Kidney (tissue), 14 donors: ENCODE data around the gene HPRT1. TPM values are rescaled to one million over a fixed set of nuclear protein-coding genes. Genes with fewer than 3 reads are reported as not detected.
A peak's percentile ranks its signal among the peaks of the same experiment; 100 is the strongest.

Experiments
- DNase-seq, 5 donors: peaks; one replicate each; pipeline ENCODE4 v3.0.0-alpha.2; 2013 to 2020
- FAIRE-seq: peaks from 2 replicates; lab custom pipeline; 2012; peaks lifted over from hg19 to GRCh38; lab: Jason Lieb, UNC
- H3K27ac ChIP-seq, 2 donors: one replicate each; pipeline ENCODE4 v1.7.0; 2013; ENCODE audit warnings: low read depth in 2 of 2, low read length in 2 of 2, inconsistent platforms in 1 of 2
- H3K27me3 ChIP-seq: one replicate; pipeline ENCODE4 v1.7.1; 2013; ENCODE audit warnings: low read length, inconsistent platforms; ENCODE audit not compliant: control insufficient read depth, insufficient read depth
- H3K36me3 ChIP-seq, 3 donors: one replicate each; pipeline versions ENCODE4 v1.7.0 to v1.7.1; 2013; ENCODE audit warnings: low read length in 3 of 3, control low read depth in 1 of 3, inconsistent platforms in 1 of 3; ENCODE audit not compliant: insufficient read depth in 3 of 3, control insufficient read depth in 2 of 3
- H3K4me1 ChIP-seq, 3 donors: one replicate each; pipeline versions ENCODE4 v1.7.0 to v1.7.1; 2013; ENCODE audit warnings: low read length in 3 of 3, inconsistent platforms in 1 of 3, low read depth in 1 of 3; ENCODE audit not compliant: control insufficient read depth in 2 of 3, insufficient read depth in 2 of 3
- H3K4me3 ChIP-seq, 3 donors: one replicate each; pipeline versions ENCODE4 v1.7.0 to v1.8.1; 2013; ENCODE audit warnings: low read length in 3 of 3, control low read depth in 1 of 3, inconsistent platforms in 1 of 3
- H3K9ac ChIP-seq, 3 donors: one replicate each; pipeline versions ENCODE4 v1.7.0 to v1.7.1; 2013; ENCODE audit warnings: low read length in 3 of 3, control low read depth in 1 of 3, inconsistent platforms in 1 of 3
- H3K9me3 ChIP-seq, 3 donors: one replicate each; pipeline versions ENCODE4 v1.7.0 to v1.7.1; 2013; ENCODE audit warnings: low read length in 3 of 3, control low read depth in 1 of 3, inconsistent platforms in 1 of 3; ENCODE audit not compliant: control insufficient read depth in 2 of 3, insufficient read depth in 1 of 3
- CTCF ChIP-seq: IDR thresholded peaks from 3 replicates; pipeline ENCODE4 v1.5.1; 2012; ENCODE audit warnings: mild to moderate bottlenecking, moderate library complexity, borderline replicate concordance; ENCODE audit not compliant: insufficient read depth; ENCODE audit errors: extremely low read depth
- intact Hi-C: fragments of 100-400 bp; cut with DNase I; formaldehyde crosslinking; loops from one replicate; pipeline ENCODE4 v1.11.1; 2022
- microRNA-seq: library from miRNA; unstranded; fragments of <30 nt; microRNA quantifications from one replicate; pipeline ENCODE4 v1.2.0, GENCODE V29; 2020
- polyA plus RNA-seq: library from polyadenylated mRNA; stranded (reverse); fragments of 350-450 nt; fragmentation: Illumina TruSeq; extraction: RNeasy Lipid Tissue Mini Kit (QIAGEN cat#74804); gene quantifications from one replicate; pipeline ENCODE4 v1.2.3, GENCODE V29; 2014; ENCODE audit warnings: low read depth, low replicate concordance; ENCODE audit not compliant: insufficient read depth
- total RNA-seq: library from RNA; stranded (reverse); fragmentation: NEBNext Ultra II Directional; extraction: Animal tissue kit (Norgen Biotek cat#: 25700); gene quantifications from one replicate; pipeline ENCODE4 v1.2.1, GENCODE V29; 2021
- donor health status: control.
- donor health status: control.
- donor health status: control.
- donor health status: control.
- donor health status: control.
- donor health status: DM: yes; HTN: yes; CAD: no.
- donor health status: Normal renal cell carcinoma (clear cell type).

Gene HPRT1
- total and polyA plus RNA-seq, 2 donors from 2014 or later: 57.8 to 75.0 TPM

DNA sequence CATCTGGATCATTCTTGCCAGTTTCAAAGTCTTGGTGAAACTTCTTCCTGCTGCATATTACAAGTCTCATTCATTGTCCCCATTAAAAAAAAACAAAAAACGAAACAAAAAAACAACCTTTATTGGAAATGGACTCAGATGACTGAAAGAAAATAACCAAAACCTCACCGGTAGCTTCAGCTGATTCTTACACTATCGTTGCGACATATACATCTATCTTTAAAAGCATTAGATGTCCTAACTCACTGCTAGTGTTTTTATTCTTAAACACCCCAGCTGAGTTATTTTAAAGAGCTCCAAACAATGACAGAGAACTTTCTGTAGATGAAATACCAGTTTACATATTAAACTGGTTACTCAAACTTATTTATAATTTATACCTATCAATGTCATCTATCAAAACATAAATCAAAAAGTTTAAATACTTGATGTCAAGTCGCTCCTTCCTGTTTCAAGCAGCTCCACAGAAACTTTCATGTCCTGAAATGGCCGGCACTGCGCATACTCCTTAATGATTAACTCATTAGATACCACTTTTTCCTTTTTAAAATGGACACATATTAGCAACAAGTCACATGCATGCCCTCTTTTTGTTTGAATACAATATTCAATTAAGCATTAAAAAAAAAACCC, 87.2 kb downstream of the HPRT1 start:
- intact Hi-C loops: no loop called here
- H3K9me3 ChIP-seq: no peaks in the 10 kb centered on the region
- FAIRE-seq (no peak), DNase-seq (peak in 2 of 5 donors; percentile 55 to 72)
- TF ChIP-seq CTCF: no peak
- peak overlapping the region in 2 of 3 donors; percentile 81 to 89 for H3K4me3 ChIP-seq
- peak overlapping the region in 1 of 2 donors; percentile 32 for H3K27ac ChIP-seq
- peak overlapping the region in 2 of 3 donors; percentile 48 to 86 for H3K9ac ChIP-seq
- H3K4me1 ChIP-seq: peaks cover 2 to 3% (median 3%) of the 10 kb centered on the region in 3 donors
- H3K36me3 ChIP-seq: no peaks in the 10 kb centered on the region
- H3K27me3 ChIP-seq: no peaks in the 10 kb centered on the region

DNA sequence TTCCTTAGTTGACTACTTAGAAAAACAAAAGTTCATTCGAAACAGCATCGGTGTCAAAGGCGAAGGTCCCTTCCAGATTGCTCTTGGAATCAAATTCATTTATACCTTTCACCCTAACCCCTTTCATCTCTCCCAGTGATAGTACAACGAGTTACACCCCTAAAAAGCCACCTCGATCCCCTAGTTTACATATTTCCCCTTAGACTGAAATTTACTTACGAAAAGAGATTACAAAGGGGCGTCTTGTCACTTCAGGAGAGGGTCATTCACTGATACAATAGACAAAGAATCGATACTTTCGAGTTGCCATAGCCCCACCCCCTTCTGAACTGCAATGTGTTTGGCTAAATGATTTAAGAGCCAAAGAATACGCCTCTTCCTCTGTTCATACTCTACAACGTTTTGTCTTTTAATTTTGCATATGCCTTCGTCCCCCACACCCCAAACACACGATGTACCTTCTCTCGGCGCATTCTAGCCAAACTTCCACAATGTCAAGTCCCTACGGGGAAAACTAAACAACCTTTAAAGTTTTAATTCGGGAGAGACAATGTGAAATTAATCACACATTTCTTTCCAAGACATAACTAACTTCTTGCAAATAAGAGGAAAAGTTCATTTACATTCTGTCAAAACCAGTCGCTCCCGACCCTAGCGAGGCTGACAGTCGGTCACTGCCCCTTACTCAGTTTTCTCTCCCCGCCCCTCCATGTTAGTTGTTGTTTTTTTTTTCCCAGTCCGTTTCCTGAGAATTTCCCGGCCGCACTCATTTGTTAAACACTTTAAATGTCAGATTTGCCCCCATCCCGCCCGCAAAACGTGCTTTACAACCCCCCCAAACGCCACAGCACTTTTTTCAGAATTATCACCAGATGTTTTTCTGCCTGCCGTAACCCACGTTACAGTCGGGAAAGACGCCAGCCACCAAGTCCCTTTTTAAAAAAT, 88.6 kb downstream of the HPRT1 start:
- peaks cover 0 to 5% (median 2%) of the 10 kb centered on the region in 3 donors for H3K4me1 ChIP-seq
- H3K4me3 ChIP-seq: peak overlapping the region; percentile 70 to 89 (median 81)
- no peak for FAIRE-seq
- no peak for TF ChIP-seq CTCF
- intact Hi-C loops: no loop called here
- H3K9me3 ChIP-seq: no peaks in the 10 kb centered on the region
- peak overlapping the region; percentile 48 to 86 (median 65) for H3K9ac ChIP-seq
- H3K27me3 ChIP-seq: no peaks in the 10 kb centered on the region
- H3K36me3 ChIP-seq: no peaks in the 10 kb centered on the region
- peak in 2 of 5 donors; percentile 27 to 55 for DNase-seq
- peak overlapping the region; percentile 67 to 84 for H3K27ac ChIP-seq

Small RNAs within 50 kb of the gene (microRNA-seq; reads per million reads assigned to microRNA genes)
- gene MIR424: 11,196 reads per million, percentile 95 among the genes with 10 or more reads in this experiment
- gene MIR450A1: 7.8 reads per million, percentile 15 among the genes with 10 or more reads in this experiment
- gene MIR450A2: 9.1 reads per million, percentile 17 among the genes with 10 or more reads in this experiment
- gene MIR450B: 6.1 reads per million, percentile 11 among the genes with 10 or more reads in this experiment
- 81.2 reads per million, percentile 49 among the genes with 10 or more reads in this experiment for gene MIR503
- 215 reads per million, percentile 65 among the genes with 10 or more reads in this experiment for gene MIR542

Other genes with a start within 250 kb of the HPRT1 start
- 4.9 TPM for gene CCDC160, start 223.0 kb upstream of the HPRT1 start, total RNA-seq
- gene CCDC160, start 223.0 kb upstream of the HPRT1 start, polyA plus RNA-seq: 7.0 TPM
- gene PHF6, start 86.9 kb upstream of the HPRT1 start, total RNA-seq: 22.6 TPM
- 7.0 TPM for gene PHF6, start 86.9 kb upstream of the HPRT1 start, polyA plus RNA-seq
- gene PLAC1, start 198.3 kb downstream of the HPRT1 start, total RNA-seq: not detected
- gene PLAC1, start 198.3 kb downstream of the HPRT1 start, polyA plus RNA-seq: not detected